ENCODE data around the gene STK32C.

GRCh38 chr10:132322586-132323048 is 14.9 kb upstream of the STK32C start:
- TF ChIP-seq POLR2AphosphoS5 (IDR thresholded peaks at IDR 0.05) (no peak), CTCF (IDR thresholded peaks at IDR 0.05) (no peak), EP300 (IDR thresholded peaks at IDR 0.05) (no peak), POLR2A (IDR thresholded peaks at IDR 0.05) (no peak)
